T-helper 2 cell treated with Interferon-gamma antibody and Interleukin-4, amounts not matched to agents 100 ng/mL and 5 ng/mL, for 36 hours (primary cell): ENCODE results near the gene DCST1. TPM values are rescaled to one million over a fixed set of nuclear protein-coding genes. Genes with fewer than 3 reads are reported as not detected.

Experiments
- intact Hi-C: fragments of 100-400 bp; cut with micrococcal nuclease; formaldehyde crosslinking; loops from one replicate; pipeline ENCODE4 v1.15.1; 2023
- total RNA-seq: library from RNA; stranded (reverse); gene quantifications from 2 replicates; pipeline ENCODE4 v1.2.3, GENCODE V29; 2022

The DCST1 gene
- total RNA-seq, 1 donor from 2014 or later = not detected

DNA sequence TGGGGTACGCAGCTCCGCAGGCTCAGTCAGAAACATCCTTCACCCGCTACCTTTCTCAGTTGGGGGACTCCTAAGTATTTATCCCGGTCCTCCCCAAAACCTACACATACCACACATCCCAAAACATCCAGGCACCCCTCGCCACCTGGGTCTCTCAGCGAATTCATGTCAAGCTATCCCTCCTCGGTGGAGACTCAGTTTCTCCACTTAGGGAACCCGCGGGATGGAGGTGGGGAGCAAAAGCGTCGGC is 32.3 kb upstream of the DCST1 start:
- intact Hi-C loops = loop anchor here (1.0 to 5.0 kb wide), 4 partner anchors 18 to 1501 kb away; partner anchors contain the start of genes FLAD1 and MEF2D

DNA sequence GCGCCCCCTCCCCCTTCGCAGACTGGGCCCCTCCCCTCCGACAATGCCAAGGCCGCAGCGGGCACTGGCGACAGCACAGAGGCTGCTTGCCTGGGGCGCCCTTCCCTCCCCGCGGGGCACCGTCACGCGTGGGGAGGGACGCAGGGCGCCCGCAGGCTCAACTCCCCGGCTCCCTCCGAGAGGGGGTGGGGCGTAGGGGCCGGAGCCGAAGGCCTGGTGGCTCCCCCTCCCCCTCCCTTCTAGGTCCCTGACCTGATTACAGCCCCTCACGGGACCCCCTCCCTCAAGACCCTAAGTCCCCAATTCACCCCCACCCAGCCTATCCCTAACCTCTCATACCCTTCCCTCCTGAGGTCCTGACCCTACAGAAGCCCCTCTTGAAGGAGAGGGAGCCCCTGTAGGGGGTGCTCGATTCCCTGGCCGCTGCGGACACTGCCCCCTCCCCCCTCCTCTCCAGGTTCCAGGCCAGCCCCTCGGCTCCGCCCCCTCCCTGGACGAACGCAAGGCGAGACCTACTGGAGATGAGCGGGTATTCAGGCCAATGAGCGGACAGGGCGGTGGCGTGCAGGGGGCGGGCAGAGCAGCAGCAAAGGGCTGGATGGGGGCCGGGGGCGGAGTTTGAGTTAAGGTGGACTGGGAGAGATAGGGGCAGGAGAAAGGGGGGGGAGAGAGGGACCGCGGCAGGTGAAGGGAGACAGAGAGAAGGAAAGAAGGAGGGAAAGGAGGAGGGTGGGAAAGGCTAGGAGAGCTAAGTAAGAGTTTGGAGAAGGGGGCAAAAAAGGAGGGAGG is 31.8 kb upstream of the DCST1 start:
- intact Hi-C loops = loop anchor here (1.0 to 5.0 kb wide), 7 partner anchors 19 to 1500 kb away; partner anchors contain the start of genes CKS1B, EFNA4, FLAD1 and MEF2D

DNA sequence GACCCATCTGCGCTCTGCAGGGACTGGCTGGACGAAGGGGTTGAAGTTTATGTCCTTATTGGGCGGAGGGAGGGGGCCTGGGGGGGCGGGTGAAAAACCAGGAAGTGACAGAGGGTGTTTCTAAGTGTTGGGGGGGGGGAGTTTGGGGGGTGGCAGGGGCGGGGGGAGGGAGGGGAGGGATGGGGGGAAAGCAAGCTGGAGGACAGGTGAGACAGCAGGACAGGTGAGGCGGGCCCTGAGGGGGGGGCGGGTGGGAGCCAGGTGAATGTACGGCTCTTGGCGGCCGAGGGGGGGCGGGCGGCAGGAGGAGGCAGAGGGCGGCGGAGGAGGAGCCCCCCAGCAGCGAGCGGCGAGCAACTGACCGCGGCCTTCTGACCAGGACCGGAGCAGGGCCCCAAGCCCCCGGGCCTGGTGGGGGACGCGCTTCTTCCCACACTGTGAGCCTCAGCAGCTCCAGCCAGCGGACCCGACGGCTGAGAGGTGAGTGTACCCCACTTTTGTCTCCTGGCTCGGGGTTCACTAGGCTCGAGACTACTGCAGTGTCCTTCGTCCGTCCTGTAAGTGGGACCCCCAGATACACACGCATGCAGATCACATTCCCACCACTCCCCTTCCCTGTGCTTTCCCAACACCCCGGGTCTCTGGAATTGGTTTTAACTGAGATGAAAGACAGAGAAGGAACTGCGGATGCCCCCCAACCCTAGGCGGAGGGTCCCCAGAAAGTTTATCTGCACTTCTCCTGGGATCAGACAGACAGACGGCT is 31.0 kb upstream of the DCST1 start, which contains the start of gene ZBTB7B:
TSS of gene ZBTB7B (plus strand) at position 339 of the 763 bp plus-strand sequence. CDS start 11,859 bp downstream, outside the sequence.
- intact Hi-C loops = loop anchor here (1.0 to 5.0 kb wide), 4 partner anchors 28 to 1500 kb away; partner anchors contain the start of genes CKS1B, EFNA4 and MEF2D

DNA sequence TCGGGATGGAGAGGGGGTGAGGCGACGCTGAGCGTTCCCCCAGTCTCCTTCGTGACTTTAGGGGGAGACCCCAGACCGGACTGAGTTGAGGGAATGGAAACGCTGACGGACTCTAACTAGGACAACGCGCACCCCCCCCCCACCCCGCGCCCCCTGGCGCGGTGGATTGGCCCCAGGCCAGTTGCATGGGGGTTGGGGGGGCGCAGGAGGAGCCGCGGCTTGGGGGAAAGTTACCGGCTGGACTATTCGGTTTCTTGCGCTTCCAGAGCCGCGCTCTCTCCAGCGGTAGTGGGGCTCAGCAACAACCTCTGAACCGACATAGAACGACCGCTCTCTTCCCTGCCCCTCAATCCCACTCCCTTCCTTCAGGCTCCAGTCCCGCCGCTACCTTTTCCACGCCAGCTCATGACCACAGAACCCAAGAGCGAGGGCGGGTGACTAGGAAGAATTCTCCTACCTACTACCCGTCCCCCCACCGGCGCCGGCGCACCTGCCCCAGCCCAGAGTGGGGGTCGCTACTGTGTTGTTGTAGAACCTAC is 30.3 kb upstream of the DCST1 start:
- intact Hi-C loops = loop anchor here (2.0 to 5.0 kb wide), 2 partner anchors 82 to 1499 kb away; partner anchors contain the start of gene MEF2D

DNA sequence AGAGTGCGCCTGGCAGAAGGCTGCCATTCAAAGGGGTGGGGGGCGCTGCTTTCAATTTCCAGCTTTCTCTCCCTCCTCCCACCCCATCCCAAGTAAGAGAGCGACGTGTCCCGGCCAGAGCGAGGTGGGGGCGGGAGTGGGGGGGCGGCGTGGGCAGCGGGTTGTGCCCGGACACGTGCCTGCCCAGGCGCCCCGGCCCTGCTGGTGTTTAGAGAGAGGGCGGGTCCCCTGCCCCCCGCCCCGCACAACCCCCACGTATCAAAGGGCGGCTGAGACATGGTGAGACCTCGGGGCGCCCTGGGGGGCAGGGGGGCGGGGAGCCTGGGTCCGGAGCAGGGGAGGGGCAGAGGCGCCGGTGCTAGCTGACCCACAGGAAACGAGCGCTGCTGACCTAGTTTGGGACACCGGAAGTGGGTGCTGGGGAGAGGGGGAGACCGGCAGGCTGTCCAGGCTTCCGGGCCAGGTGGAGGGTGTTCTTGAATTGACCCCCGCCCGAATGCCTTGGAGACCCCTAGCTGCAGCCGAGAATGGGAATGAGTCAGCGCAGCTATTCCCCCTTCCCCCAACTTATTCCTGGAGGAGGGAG is 29.8 kb upstream of the DCST1 start:
- intact Hi-C loops = loop anchor here (2.0 to 5.0 kb wide), 2 partner anchors 81 to 1498 kb away; partner anchors contain the start of gene MEF2D

DNA sequence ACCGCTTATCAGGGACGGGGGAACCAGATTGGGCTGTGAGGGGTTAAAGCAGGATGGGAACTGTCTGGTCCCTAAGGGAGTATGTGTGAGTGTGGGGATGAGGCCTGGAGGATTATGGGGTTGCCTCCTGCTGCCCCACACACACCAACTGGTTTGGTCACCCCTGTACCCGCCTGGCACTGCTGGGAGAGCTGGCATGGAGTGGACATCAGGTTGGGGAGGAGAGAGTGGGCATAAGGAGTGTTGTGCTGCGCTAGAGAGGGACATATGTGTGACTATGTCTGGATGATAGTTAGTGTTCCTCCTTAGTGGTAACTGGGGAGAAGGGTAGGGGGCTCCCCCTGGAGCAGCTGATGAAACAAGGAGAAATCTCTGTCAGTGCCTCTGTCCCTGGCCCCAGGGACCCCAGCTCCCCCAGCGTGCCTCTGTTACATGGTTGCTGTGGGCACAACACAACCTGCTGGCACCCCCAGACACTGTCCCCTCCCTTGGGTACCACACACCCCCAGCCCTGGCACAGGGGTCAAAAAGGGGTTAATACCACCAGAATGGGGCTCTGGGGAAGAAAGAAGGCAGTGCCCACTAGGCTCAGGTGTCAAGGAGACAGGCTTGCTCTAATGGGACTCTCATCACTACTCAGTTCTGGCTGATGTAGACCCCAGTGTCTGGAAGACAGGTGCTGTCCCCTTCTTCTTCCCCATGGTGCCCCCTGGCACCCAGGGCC is 29.1 kb upstream of the DCST1 start:
- intact Hi-C loops = loop anchor here (5.0 kb wide), 1 partner anchor 1498 kb away; the partner anchor contains the start of gene MEF2D

DNA sequence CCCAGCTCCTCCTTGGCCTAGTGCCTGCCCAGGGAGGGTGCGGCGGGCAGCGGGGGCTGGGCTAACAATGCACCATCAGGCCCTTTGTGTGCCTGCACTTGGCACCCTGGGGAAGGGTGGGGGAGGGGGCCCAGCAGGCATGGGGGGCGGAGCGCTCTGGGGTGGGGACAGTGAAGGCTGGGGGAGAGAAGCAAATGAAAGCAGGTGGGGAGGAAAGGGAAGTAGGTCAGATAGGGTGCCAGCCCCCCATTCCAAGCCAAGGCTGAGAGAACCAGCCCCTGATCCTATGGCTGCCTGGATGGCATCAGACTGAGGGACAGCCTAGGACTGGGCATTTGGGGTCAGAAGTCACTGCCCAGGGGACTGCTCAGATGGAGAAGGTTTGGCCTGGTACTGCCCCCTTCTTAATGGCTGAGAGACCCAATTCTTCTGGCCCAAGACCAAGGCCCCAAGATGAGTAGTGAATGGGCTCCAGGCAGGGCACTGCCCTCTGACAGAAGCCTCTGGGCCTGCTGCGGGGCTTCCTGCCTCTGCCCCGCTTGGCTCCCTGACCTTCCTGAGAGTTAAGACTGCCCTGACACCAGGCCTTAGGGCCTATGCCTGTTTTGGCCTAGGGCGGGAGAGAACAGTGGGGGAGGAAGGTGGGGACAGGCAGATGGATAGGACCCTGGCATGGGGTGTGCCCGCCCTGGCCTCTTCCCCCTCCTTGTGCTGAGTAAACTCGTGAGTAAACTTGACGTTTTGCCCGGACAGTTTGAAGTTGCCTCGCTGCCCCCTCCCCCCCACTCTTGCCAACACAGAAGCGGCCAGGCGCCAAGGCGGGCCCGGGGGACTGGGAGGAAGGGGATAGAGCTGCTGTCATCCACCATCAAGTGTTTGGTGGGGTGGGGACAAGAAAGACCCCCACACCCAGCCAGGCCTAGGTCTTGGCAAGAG is 28.3 kb upstream of the DCST1 start:
- intact Hi-C loops = no loop called here

DNA sequence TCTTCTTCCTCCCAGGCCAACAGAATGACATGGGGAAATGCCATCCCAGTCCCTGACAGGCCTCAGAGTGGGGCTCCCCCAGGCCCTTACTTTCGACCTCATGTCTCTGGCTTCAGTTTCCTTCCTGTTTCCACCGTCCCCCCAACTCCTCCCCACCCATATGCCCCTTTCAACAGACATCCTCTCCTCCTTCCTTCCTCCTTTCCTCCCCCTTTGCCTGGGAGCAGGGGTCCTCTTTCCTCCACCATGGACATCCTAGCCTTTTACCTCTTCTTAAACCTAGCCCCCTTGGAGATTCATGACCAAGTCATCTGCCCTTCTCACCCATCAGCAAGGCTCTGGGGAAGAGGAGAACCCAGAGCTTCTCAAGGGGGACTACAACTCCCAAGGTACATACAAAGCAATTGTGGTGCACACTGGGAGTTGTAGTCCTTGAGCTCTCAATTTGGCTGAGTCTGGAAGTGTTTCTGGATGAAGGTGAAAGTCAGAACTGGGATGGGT is 27.0 kb upstream of the DCST1 start:
- intact Hi-C loops = no loop called here

DNA sequence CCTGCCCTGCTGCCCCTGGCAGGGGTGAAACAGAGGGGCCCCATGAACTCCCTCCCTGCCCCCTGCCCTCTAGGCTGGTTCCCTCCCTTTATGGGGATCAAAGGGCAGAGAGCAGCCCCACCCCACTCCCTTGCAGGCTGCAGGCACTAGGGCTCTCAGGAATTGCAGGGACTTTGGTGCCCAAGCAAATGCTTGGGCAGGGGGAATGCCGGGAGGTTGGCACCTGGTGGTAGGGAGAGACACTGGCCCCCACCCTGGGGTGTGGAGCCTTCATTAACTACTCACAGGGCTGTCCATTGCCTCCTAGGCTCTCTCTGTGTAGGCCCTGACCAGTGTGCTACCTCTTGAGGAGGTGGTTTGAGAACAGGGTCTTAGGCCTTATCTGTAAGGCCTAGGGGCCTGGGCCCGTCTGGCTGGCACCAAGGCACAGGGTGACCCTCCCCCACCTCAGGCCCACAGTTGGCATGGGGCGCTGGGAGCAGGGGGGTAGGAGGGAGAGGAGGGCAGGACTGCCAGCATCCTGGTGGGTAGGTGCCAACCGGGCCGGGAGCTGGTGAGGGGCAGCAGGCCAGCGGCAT is 26.3 kb upstream of the DCST1 start:
- intact Hi-C loops = no loop called here

DNA sequence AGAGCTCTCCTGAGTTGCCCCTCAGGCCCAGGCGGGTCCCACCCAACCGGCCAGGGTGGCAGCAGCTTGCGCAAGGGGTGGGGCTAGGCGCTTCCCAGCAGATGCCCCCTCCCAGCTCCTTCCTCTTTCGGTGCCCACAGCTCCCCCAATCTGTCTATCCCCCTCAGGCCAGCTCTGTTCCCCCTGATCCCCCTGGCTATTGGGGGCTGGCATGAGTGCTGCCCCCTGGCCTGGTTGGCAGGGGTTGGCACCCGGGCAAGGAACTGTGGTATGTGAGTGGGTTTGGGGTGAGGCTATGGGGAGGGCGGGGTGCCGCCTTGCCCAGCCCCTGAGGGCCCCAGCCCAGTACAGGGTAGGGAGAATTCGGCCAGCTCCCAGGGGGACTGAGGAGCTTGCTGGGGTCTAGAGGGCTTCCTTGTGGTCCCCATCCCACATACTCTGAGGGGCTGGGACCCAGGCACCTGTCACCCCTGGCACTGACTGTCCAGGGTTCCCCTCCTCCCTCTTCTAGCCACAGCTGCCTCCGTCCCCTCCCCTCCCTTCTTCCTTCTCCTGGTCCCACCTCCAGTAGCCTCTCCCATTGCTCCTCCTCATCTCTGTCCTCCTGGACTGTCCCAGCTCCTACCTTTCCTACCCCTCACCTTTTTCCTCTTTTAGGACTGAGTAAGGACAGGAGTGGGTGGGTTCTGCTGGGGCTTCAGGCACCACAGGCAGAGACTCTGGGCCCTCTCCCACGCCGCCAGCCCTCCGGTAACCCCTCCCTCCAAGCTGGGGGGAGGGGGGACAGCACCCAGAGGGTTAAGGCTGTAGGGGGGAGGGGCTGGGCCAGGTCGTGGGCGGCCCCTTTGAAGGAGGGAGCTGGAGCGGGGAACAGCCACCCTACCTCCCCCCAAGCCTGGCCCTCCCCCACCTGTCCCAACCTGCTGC is 25.3 kb upstream of the DCST1 start:
- intact Hi-C loops = no loop called here

DNA sequence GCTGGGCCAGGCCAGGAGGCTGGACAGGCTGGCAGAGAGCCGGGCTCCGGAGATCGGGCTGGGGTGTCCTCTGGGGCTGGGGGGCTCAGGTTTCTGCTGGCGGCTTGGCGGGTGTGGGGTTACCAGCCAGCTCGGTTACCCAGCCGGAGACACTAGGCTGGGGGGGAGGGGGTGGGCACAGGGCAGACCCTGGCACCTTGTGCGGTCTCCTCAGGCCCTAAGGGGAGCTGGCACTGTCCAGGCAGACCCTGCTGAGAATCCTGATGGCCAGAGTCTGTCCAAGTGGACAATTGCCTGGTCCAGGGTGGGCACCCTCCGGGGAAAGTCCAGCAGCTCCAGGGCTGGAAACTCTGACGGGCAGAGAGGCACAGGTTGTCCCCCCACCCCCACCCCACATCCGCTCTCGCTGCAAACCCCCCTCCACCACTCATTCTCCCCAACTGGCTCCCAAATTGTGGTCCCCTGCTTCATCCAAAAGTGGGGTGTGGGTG is 24.4 kb upstream of the DCST1 start:
- intact Hi-C loops = no loop called here

DNA sequence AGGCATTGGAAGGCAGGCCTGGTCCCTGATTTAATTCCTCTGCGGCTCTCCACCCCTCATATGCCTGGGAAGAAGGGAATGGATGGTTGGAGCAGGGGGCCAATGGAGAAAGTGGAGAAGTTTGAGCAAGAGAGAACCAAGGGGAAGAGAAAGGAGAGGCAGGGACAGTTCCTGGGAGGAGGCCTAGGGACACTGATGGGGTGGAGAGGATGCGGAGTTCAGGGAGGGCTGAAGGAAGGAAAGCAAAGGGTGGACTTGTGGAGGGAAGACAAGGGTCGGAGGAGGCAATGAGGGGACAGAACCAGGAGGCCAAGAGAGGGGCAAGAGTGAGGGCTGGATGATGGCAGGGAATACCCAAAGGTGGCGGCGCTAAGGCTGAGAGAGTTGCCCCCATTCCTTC is 23.9 kb upstream of the DCST1 start:
- intact Hi-C loops = no loop called here

DNA sequence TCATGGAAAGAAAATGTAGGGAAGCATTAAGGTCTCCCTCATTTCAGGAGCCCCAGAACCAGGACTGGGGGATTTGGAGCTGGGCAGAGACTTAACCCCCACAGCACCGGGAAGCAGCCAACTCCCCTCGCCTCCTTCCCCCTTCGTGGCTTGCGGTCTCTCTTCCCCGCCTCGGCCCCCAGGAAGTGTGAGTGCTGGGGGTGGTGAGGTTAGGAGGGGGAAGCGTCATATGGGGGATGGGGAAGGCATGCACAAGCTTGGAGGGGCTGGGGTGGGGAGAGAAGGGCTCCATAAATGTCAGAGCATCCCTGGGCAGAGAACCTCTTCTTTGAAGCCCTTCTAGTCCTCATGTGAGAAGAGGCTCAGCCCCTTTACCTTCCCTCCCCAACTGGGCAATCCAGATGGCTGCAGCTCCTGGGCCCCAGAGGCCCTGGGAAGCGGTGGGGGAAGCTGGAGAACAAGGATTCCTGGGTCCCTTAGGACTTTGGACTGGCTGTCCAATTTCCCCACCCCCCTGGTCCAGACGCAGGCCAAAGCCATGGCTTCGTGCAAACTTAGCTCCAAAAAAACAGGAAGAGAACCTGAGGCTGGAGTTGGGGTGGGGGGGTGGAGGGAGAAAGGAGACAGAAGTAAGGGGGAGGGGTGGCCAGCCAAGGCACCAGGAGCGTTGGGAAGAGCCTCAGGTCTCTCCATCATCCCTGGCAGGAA is 23.3 kb upstream of the DCST1 start:
- intact Hi-C loops = no loop called here

DNA sequence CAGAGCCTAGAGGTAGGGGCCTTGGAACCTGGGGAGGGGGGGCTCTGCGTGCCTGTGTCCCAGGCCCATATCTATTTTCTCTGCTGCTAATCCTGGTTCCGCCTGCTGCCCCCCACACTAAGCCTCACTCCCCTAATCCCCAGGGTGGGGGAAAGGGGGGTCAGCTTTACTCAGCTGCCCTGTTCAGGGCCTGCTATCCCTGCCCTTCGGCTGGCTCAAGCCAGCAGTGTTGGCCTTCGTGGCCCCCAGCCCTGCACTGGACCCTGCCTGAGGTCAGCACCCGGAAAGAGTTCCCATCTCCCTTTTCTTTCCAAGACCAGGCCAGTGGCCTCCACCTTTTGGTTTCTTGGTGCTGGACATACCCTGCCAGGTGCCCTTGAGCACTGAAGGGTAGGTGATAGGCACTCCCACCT is 22.6 kb upstream of the DCST1 start:
- intact Hi-C loops = no loop called here

DNA sequence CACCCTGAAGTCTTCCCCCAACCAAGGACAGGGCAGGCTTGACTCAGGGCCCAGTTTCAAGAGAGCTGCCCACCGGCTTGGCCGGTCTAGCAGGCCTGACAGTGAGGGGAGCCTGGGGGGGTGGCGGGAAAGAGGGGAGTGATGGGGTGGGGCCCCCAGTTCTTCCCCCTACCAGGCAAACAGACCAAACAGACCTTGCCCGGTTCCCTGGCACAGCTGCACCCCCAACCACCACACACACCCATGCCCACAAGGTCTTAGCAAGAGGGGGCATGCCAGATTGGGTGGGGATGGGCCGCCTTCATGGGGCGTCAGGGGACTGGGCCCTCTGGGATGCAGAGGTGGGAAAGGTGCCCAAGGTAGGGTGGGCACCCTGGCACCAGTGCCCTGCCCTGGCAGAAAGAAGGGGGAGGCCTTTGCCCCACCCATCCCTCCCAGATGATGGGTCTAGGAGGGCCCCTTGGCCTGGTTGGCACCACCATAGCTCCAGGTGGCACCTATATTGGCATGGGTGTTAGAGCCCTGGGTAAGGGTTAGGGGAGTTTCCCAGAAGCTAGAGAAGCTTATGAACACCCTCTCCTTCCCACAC is 22.1 kb upstream of the DCST1 start:
- intact Hi-C loops = no loop called here

DNA sequence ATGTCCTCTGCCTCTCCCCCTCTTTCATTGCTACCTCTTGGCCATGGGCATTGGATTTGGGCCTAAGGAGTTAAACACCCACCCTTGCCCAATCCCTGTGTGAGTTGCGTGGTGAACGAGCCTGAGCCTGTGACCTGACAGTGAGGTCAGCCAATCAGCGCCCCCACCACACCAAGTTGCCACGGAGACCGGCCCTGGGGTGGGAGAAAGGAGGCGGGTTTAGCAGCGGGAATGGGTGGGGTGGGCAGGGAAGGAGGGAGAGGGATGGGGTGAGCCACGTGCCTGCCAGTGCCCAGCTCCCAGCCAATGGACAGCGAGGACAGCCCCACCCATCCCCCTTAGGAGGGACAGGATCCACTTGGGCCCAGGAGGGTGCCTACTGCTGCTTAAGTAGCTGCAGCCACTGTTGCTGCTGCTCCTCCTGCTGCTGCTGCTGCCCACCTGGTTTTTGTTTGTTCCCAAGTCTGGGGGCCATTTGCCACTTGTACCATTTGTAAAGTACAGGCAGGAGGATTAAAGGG is 21.5 kb upstream of the DCST1 start:
- intact Hi-C loops = no loop called here
